GM19043 (cell line): Measurements from ENCODE around the gene MAPT.
"Not testable (repeated sequence)": the region's sequence is repeated elsewhere in the genome, so short reads cannot be mapped to it uniquely, and the experiment has no call there.

Experiments
- ATAC-seq: cut with Tn5 transposase; IDR thresholded peaks from one replicate; pipeline ENCODE4 v1.9.1; 2021; ENCODE audit warnings: low read depth; ENCODE audit not compliant: unreplicated experiment

MAPT gene

DNA sequence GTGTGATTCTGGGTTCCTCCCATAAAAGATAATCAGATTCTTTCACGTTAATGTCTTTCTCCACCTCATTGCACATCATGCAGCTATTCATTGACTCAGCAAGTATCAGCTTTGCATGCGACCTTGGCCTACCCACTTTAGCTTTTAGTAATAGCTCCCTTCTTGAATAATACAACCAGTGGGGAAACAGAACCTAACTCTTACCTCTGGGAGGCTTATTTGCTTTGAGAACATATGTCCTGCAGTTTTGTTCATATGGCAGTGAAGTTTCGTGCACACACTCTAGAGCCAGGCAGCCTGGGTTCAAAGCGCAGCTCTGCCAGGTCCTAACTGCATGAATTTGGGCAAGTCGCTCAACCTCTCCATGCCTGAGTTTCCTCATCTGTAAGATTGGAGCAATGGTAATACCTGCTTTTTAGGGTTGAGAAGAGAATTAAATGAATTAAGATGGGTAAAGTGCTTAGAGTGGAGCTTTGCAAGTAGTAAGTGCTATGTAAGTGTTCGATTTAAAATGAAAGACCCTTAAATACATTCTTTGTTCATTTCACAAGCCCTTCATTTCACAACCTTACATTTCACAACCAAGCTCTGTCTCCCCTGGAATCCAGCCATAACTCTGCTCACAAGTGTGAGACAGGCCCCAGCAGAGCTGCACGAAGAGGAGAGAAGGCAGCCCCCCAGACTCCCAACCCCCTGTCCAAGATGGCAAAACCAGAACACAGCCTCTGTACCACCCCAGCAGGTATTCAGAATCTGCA, 29.3 kb downstream of the MAPT start:
- no peak for ATAC-seq

DNA sequence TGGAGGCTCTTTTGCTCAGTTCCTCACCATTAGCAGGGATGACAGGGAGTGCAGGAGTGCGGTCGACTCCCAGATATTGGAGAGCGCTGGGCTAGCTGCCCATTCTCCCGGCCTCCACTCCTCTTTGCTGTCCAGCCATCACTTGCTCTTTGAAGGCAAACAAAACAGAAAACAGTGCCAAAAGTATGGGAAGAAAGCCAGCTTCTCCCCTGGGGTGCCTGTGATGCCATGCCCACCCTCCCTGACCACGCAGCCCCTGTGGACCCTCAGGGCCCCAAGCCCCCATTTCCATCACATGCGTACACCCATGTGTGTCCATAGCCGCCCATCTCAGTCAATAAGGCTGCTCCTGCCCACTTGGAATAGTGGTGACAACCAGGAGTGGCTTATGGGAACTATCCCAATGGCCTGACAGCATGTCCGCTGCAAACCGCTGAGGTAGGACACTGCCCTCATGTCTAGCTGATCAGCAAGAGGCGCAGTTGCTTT, 30.0 kb downstream of the MAPT start:
- no peak for ATAC-seq

DNA sequence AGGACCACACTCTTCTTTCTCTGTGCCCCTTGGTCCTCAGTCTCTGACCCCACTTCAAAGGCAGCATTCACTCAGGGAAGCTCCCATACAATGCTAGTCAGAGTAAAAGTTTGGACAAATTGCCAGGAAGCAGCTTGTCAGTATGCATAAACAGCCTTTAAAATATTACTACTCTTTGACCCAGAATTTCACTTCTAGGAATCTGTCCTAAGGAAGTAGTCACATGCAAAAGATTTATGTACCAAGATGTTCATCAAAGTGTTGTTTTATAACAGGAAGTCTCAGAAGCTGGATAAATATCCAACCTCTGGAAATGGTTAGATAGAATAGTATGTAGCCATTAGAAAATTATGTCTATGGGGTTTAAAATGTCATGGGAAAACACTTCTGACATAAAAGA, 31.0 kb downstream of the MAPT start:
- no peak for ATAC-seq

DNA sequence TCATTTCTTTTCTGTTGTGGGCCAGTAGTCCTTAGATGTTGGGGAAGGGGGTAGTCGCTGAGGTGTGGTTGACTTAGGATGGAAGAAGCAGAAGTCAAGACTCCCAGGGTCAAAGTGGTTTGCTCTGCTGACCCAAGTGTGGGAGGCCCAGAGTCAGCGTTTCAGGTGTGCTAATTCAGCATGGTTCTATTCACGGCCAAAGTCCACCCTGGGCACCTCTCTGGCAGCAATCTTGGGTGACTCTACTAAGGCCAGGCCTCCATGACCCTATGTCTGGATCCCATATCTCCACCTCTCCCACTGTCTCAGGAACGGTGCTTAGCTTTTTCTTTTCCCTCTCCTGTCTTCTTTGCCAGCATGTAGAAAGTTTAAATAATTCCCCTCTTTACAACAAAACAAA, 32.9 kb downstream of the MAPT start:
- no peak for ATAC-seq

DNA sequence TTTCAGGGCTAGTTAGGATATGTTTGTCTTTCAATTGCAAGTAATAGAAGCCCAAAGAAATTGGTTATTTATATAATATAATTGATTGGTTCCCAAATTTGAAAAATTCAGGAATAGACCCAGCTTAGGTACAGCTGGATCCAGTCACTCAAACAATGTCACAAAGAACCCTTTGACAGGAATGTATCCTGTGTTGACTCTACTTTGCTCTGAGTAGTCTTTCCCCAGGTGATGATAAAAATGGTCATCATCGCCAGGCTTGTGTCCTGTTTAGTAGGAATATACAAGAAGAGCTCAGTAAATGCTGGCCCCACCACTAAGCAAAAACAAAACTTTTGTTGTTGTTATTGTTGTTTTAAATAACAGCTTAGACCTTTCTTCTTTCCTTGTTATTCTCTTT, 35.0 kb downstream of the MAPT start:
- no peak for ATAC-seq

DNA sequence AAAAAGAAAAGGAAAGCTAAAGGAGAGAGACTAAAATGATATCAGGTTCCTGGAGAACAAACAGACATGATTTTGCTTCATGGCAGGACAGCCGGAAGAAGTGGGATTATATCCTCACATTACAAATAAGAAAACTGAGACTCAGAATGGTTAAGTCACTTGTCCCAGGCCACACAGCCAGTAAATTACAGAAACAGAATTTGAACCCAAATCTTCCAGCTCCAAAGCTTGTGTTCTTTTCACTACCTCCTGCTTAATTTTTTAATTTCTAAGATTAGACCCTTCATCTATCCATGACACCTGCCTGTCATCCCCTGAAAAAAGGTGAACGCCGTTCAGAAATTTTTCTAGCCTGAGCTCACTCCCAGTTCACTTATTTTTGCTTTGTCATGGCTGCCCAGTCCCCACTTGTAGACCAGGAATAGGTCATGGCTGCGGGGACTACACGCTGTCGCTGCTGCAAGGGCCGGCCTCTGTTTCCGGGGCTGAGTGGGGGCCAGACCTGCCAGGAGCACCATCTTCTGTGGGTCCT, 36.1 kb downstream of the MAPT start:
- ATAC-seq, result no peak

DNA sequence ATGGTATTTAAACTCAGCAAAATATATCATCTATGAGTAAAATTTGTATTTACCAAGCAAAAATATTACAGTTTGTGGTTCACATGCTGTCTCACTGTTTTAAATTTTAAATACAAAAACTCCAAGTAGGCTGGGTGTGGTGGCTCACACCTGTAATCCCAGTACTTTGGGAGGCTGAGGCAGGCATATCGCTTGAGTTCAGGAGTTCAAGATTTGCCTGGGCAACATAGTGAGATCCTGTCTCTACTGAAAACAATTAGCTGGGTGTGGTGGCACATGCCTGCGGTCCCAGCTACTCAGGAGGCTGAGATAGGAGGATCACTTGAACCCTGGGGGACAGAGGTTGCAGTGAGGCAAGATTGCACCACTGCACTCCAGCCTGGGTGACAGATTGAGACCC, 37.3 kb downstream of the MAPT start:
- ATAC-seq, result no peak

DNA sequence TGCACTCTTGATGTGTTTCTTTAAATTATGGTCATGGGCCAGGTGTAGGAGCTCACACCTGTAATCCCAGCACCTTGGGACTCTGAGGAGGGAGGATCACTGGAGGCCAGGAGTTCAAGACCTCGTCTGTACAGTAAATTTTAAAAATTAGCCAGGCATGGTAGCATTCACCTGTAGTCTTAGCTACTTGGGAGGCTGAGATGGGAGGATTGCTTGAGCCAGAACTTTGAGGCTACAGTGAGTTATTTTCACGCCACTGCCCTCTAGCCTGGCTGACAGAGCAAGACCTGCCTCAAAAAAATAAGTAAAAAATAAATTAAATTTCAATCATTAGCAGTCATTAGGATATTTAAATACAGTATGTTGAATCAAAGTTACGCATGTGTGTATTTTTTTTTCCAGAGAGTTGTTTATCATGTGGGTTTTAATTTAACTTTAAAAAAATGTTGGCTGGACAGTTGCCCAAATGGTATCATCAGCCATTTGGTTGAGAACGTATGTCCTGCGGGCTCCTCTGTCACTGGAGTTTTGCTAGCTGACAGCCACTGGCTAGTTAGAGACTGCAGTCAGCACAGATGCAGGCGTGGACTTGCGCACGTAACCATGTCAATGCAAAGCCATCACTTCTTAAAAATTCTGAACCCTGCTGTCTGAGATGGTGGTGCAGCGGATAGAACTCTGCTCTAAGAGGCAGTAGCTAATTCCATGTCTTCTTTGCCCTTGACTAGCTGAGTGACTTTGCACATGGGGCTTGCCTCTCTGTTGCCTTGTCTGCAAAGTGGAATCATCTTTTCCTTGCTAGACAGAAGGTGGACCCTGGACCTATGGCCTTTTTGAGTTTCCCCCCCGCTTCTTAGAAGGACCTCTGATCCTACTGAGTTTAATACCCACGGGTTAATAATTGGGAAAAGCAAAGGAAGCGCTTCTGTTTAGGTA, 40.0 kb downstream of the MAPT start:
- ATAC-seq, result no peak

DNA sequence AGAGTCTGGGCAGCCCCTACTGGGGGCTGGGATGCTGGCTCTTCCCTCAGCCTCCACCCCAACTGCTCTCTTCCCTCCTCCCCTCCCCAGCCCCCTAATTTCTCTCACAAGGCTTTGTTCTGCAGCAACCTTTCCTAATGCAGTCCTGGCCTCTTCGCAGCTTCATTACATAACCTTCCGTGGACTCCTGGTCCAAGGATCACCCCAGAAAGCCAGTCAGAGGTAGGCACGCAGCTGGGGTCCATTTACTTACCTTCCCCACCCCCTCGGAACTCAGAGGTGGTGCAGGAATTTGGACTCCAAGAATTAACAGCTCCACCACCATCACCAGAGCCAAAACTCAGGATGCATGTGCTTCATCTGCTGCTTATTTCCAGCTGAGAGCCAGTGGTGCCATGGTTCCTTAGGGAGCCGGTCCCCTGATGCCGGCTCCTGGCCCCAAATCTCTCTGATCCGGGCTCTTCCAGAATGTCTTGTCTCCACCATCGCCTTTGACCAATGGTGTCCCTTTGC, 40.9 kb downstream of the MAPT start:
- ATAC-seq, result no peak

DNA sequence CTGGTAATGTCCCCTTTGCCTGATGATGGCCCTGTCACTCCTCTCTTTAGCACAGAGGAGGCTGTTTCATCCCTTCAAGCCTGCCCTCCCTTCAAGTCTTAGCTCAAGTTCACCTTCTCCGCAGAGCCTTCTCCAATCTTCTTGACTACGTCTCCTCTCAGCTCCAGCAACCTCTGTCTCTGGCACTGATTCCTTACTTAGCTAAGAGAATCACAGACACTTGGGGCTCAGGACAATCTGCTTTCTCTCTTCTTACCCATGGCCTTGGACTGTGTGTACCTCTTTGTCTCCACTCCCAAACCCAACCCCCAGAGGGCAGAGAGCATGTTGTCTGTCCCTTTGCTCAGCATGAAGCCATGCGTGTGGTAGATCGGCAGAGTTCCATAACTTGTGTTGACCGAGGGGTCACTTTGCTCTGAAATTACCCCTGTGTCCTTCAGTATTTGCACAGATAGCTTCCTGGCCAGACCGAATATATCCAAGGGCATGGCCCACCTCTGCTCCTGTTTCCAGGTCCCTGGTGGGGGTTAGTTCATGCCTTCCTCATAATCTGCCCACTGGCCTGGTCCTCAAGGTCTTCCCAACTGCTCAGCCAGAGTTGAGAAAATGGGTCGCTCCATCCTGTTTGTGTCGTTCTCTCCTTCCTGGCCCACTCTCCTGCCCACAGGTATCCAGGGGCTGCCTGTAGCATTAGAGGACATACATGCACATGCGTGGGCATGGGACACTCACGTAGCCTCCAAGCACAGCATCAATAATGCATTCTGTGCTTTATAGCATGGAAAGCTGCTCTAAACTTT, 41.6 kb downstream of the MAPT start:
- ATAC-seq, result no peak

DNA sequence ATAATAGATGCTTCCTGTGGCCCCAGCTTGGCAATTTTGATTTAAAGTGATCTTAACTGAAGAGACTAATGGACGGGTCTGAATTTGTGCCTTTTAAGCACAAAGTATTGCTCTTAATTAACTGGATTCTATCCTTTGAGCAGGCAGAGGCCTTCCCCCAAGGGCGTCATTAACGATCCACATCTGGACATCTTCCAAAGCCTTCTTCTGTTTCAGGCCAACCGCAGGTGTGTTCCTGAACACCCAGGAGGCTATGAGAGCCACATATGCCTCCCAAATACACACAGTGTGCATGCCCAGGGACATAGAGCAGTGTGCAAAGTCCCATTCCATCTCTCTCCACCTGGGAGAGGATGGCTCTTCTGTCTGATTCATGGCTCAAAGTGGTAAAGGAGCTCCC, 42.3 kb downstream of the MAPT start:
- no peak for ATAC-seq

DNA sequence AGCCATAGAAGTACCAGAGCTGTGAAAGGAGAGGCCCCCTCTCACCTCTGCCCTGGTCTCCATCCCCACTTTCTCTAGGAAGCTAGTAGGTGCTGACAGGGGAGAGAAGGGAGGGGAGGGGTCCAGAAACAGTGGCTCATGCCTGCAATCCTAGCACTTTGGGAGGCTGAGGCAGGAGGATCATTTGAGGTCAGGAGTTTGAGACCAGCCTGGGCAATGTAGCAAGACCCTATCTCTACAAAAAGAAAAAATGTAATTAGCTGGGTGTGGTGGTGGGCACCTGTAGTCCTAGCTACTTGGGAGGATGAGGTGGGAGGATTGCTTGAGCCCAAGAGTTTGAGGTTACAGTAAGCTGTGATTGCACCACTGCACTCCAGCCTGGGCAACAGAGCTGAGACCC, 42.8 kb downstream of the MAPT start:
- not testable (repeated sequence) for ATAC-seq

DNA sequence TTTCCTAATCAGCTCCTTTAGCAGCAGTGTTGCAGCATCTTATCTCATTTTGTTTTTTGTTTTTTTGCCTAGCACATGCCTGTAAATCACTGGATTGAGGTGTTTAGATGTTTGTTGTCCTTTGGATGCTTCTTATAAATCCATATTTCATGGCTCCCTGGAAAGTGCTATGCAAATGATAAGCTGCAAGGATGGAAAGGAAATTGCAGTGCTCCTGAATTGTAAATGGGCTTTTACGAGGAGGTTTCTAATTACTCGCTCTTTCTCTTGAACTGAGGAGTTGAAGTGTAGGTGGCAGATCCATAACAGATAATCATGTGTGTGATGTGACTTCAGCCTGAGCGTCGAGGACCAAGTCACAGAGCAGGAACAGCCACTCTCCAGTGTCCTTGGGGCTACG, 45.0 kb downstream of the MAPT start:
- no peak for ATAC-seq

DNA sequence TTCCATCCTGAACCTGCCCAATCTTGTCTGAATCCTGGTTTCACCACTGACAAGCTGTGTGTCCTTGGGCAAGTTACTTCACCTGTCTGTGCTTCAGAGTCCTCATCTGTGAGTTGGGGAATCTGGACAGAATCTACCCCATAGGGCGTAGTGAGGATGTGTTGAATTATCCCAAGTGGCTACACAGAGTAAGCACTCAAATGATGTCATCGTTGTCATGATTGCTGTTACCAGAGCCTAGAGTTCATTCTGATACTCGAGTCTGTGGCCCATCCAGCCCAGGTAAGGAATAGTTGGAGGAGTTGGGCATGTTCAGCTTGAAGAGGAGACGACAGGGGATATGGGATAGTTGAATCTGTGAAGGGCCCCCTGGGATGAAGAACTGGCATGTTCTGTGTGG, 45.9 kb downstream of the MAPT start:
- ATAC-seq, result no peak

DNA sequence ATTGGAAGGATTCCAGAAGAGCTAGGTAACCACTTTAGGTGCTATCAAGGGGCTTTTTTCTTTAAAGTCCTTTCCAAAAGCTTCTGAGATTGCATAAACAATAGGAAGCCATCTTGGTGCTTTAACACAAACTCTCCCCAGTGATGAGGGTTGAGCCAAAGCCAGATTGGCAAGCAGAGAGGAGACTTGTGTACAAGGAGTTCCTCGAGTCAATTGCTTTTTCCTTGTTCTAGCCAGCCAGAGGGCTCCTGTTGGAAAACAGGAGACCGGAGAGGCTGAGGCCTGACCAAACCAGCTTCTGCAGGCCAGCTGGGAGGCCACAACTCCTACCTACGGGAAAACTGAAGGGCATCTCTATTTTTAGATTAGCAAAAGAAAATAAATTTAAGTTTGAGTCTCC, 46.5 kb downstream of the MAPT start:
- no peak for ATAC-seq

DNA sequence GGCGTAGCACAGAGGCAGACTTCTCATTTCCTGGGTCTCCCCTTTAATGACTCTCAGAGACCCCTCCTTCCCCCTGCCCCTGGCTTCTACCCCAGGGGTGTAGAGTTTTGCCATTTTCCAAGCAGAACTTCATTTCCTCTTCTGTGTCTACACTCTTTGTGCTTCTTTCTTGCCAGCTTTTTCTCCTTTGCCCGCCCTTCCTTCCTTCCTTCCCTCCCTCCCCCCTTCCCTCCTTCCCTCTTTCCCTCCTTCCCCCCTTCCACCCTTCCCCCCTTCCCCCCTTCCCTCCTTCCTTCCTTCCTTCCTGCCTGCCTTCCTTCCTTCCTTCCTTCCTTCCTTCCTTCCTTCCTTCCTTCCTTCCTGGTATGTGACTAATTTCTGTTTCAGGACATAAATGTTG, 47.0 kb downstream of the MAPT start:
- ATAC-seq, result no peak

DNA sequence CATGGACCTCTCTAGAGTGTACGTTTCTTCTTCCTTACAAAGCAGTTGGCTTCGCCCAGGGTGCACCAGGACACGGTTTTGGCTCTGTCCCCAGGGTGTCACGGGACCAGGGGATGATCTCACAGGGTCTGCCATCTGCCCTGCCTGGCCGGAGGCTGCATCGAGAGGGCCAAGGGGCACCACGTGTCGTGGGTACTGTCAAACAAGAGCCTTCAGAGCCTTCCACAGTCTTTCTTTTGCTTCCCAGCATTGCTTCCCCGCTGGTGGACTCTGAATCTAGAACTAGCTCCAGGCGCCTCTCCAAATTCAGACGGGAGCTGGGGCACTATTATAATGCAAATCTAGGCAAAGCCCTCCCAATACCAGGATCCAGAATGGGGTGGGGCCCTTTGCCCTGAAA, 47.9 kb downstream of the MAPT start:
- ATAC-seq, result no peak

DNA sequence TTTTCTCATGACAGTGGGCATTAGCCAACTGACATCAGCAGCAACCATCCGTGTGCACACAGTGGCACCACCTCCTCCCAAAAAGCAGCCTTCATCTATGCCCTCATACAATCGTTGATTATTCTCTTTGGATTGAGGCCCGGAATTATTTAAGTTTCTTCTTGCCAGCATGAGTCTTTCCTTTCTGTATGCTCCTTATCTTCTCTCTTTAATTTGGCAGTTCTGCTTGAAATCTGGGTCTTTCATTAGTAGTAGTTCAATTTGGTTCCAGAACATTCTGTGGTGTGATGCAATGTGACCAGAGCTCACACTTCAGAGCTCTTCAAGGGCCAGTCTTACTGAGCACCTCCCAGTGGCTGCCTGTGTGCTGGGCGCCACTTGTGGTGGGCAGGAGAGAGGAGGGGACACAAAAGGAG, 52.5 kb downstream of the MAPT start:
- ATAC-seq, result no peak

DNA sequence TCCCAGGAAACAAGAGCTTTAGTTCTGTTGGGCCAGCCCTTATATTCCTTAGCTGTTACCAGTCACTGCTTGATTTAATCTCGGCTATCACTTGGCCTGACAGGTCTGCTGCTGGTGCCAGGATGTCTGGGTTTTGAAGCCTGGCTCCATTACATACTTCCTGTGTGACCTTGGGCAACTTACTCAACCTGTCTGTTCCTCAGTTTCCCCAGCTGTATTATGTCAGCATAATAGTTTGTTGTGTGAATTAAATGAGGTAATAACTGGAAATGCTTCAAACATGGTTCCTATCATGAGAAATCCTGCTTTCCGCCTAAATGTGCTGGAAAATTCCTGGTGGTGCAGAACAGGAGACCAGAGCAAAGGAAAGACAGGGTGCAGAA, 54.1 kb downstream of the MAPT start:
- no peak for ATAC-seq

DNA sequence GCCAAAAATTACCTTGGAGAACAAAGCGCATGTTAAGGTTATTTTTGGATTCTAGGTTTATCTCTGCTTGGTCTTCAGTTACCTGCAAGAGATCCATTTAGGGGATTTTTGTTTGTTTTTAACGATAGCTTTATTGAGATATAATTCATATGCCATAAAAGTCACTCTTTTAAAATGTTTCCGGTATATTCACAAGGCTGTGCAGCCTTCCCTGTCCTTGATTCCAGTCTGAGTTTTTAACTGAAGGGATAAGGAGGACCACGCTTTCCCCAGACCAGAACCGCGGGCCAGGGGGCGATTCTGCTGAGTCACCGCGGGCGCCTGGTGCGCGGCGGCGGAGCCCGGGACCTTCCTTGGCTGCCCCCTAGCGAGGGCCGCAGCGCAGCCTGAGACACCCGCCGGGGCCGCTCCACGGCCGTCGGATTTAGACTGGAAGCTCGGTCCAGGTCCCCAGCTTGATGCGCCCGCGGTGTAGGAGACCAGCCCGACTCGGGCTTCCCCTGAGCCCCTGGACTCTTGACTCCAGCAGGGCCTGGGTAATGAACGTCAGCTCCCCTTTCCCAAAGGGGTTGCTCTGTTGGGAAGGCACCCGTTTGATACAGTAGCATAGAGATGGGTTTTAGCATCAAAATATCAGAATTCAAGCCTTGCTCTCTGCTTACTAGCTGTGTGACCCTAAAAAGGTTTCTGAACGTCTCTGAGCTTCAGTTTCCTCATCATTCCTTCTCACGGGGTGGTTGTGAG, 54.7 kb downstream of the MAPT start:
- ATAC-seq, result peak; percentile 68
